NCI-H146 treated with DMSO at 0.1 percent for 48 hours (cell line): ENCODE measurements around the gene IP6K3.
A peak's percentile ranks its signal among the peaks of the same experiment; 100 is the strongest.

Experiments used
- DNase-seq: peaks from one replicate; lab custom pipeline; 2025; ENCODE audit not compliant: unreplicated experiment; lab: John Stamatoyannopoulos, UW

Gene IP6K3

GRCh38 chr6:33724102-33725023 lies 22.3 kb downstream of the IP6K3 start:
- no peak for DNase-seq

- DNase-seq: no peak
These were observed 23.2 kb downstream of the IP6K3 start for GRCh38 chr6:33723371-33724085.

- no peak for DNase-seq
These were observed 24.5 kb downstream of the IP6K3 start for GRCh38 chr6:33722103-33722623.

DNA sequence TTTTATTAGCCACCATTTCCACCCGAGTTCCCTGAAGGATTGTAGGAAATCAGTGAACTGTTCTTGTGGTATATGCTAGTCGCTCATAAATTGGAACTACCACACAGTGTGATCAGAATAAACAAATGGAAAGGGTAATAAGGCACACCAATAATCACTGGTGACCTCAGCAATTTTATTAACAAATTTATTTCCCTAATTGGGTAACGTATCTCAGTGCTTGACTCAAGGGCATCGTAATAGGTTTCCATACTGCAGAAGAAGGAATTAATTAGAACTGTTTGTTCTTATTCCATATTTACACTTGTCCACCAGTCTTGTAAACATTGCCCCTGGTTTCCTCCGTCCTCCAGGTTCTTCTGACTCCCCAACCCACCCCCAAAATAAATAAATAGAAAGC lies 25.2 kb downstream of the IP6K3 start:
- DNase-seq: no peak

DNA sequence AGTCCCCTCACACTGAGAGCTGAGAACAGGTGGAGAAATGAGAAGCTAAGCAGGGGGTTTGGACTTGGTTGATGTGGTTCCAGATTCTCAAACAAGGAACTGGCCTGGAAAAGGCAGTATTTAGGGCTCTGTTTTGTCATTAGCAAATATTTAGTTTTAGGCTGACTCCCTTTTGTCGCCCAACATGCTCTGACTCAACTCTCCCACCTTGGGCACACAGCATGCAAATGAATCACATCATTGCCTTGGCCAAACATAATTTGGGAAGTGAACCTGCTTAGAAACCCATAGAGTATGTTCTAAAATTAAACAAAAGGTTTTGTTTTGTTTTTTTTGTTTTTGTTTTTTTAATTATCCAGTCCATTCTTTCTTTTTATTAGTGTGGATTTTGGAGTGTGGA lies 25.7 kb downstream of the IP6K3 start:
- DNase-seq: peak; percentile 18

DNA sequence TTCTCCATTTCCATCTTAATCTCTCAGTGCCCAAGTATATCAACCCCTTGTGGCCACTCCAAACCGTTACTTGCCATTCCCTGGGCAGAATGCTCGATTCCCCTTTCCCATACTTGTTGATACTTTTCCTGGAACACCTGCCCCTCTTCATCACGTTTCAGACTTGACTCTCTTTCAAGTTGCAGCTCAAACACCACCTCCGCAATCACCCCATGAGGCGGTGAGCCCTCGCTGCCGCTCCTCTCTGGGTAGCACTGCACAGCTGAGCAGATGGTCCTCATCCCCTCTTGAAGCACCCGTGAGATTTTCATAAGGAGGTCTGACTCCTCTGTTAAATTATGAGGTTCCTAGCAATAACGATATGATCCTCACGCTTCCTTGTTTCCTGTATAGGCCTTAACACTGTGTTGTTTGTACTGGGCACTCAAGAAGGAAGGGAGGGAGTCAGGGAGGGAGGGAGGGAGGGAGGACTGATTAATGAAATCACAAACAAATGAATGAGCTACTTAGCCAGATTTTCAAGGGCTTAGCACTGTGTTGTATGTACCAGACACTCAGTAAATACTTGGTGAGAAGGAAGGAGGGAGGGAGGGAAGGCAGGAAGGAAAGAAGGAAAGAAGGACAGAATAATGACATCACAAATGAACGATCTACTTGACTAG lies 27.2 kb downstream of the IP6K3 start:
- DNase-seq: no peak

DNA sequence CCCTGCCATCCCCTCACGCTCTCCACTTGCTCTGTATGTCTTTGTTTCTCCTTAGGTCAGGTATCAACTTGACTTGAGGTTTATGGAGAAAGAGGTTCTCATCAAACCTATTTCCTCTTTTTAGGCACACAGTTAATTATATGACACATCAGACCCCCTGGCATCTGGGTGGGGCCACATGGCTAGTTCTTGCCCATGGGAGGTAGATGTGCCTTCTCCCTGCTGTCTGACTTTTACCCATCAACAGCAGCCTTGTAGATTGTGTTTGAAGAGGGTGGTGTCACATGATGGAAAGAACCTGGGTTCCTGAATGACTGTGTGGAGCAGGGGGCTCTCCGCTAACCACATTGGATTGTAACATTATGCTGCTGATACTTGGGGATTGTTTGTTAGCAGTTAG lies 28.0 kb downstream of the IP6K3 start:
- no peak for DNase-seq

GRCh38 chr6:33717934-33718455 lies 28.7 kb downstream of the IP6K3 start:
- DNase-seq: no peak

DNA sequence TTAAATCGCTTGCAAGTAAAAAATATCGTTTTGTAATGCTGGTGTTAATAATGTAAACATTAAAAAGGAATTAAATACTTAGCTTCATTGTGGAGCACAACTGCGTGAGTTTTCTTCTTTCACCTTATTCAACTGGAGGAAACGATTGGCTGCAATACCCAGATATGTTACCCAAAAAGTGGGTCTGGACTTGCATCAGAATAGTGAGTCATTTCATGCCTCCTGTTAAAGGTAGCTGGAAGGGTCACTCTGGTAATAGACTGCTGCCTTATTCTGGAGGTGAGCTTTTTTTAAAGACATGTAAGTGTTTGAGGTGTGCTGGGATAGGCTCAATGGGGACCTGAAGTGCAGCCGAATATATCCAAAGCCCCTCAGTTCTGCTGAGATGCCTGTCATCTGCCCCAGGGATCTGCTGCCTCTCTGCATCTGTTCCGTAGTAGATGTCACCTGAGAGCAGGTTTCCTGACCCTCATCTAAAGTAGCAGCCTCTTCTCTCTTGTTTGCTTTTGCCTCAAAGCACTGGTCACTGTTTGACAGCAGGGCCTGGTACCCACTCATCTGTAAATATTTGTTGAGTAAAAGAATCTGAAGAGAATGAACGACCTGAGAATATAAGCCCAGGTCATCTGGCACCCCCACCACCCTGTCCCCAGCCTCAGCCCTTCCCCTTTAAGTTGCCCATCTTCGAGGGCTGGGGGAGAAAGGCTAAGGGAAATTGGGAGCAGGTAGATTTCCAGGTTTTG lies 29.6 kb downstream of the IP6K3 start:
- peak; percentile 59 for DNase-seq

GRCh38 chr6:33716379-33716778 lies 30.3 kb downstream of the IP6K3 start:
- peak; percentile 57 for DNase-seq

DNA sequence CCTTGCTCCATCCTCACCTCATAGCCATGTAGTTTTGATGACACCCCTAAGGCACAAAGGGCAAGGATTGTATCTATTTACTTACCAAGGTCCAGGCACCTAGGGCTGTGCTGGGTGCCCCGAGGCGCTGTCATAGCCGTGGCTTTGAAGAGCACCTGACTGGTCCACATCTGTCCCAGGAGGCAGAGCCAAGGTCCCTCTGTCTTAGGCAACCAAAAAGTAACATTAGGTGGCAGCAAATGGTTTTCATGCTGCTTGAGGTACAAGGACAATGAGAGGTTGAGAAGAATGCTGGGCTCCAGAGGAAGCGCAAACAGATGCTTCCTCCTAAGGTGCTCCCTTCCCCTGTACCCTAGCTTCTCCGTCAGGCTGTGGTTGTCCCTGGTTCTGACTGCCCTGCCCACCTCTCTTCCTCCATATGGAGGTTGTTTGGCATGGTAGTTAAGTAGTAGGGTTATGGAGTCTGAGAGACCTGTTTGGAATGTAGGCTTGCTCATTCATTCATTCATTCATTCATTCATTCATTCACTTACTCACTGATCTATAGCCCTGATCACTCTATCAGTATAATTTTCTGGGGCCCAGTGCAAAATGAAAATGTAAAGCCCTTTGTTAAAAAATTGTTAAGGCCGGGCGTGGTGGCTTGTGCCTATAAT lies 32.2 kb downstream of the IP6K3 start:
- no peak for DNase-seq

DNA sequence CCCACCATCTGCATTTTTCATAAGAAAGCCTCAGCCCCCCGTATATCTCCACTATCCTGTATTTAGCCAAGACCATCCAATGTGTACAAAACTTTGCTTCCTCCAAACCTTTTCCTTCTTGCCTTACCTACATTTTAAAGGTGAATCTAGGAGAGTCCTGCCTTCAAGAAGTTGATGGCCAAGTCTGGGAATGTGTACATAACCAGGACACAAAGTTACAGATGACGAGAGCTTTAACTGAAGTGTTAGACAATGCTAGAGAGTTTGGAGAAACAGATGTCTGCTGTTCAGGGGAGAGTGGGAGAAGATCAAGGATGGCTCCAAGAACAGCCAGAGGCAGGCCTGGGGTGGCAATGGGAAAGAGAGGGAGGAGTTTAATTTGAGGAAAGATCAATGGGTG lies 32.9 kb downstream of the IP6K3 start:
- DNase-seq: no peak

DNA sequence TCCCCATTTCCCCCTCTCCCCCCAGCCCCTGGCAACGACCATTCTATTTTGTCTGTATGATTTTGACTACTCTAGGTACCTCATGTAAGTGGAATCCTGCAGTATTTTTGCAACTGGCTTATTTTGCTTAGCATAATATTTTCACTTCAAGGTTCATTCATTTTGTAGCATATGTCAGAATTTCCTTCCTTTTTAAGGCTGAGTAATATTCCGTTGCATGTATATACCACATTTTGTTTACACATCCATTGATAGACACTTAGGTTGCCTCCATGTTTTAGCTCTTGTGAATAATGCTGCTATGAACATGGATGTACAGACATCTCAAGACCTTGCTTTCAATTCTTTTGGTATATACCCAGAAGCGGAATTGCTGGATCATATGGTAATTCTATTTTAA lies 33.8 kb downstream of the IP6K3 start:
- no peak for DNase-seq

DNA sequence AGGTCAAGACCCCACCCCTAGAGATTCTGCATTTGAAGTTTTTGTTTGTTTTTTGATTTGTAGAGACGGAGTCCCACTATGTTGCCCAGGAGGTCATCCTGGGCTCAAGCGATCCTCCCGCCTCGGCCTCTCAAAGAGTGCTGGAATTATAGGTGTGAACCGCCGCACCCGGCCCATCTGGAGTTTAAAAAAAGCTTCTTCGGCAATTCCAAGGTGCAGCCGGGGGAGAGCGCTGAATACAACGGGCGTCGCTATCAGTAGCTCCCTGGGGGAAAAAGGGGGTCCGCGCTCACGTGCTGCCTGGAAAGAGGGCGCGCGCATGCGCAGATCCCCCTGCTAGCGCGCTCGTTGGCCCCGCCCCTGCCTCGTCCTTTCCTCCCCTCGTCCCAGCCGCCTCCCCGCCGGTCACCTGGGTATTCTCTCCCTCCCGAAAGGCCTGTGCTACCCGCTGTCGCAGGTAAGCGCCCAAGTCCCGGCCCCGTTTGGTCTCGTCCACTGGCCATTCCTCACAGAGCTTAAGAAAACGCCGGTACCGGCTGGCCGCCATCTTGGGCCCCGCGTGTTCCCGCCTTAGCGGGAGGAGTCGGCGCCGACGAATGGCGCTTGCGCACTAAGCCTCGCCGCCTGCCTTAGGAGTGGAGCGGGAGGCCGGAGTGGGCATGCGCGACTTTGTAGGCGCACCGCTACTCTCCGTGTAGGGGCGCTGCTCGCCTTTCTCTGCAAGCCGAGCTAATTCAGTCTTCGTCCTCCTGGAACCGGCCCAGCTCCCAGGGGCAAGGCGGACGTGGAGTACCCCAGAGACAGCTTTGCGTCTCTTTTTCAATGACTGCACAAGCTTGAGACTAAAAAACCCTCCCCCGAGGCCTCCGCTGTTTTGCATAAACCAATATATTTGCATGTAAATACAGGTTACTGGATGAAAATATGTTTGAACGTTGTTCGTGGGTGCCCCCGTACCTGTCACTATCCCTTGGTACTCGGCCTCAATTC lies 35.3 kb downstream of the IP6K3 start, which contains the start of gene UQCC2:
Gene UQCC2 (minus strand): TSS at position 561 of the 990 bp plus-strand sequence. CDS start 14 bp downstream, at position 547.
- DNase-seq: peak; percentile 91

DNA sequence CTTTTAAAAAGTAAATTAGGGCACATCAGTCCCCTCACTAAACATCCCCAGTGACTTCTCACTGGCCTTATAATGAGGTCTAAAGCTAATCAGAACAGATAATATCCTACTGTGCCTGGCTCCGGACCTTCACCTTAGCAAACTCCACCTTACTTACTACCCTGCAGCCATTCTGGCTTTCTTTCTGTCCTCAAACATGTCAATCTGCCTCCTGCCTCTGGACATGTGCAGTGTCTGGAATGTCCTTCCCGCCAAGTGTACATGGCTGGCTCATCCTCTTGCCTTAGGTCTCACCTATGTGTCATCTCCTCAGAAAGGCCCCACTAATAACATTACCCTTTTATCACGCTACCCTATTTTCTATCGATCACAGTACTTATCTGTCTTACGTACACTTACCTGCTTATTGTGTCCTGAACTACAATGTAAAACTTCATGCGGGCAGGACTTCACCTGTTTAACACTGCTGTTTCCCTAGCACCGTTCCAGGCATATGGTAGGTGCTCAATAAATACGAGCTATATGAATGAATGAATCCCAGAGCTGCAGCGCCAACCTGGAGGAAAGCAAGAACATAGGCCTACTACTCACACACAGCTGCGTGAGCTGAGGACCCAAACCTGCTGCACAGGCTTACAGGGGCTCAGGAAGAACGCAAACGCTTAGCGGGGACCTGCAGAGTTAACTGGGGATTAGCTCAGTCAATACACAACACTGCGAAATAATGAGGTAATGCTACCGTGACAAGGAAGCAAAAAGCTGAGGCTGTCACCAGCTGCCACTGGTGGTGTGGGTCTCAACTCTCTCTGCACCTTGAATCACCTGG lies 36.2 kb downstream of the IP6K3 start:
- no peak for DNase-seq

DNA sequence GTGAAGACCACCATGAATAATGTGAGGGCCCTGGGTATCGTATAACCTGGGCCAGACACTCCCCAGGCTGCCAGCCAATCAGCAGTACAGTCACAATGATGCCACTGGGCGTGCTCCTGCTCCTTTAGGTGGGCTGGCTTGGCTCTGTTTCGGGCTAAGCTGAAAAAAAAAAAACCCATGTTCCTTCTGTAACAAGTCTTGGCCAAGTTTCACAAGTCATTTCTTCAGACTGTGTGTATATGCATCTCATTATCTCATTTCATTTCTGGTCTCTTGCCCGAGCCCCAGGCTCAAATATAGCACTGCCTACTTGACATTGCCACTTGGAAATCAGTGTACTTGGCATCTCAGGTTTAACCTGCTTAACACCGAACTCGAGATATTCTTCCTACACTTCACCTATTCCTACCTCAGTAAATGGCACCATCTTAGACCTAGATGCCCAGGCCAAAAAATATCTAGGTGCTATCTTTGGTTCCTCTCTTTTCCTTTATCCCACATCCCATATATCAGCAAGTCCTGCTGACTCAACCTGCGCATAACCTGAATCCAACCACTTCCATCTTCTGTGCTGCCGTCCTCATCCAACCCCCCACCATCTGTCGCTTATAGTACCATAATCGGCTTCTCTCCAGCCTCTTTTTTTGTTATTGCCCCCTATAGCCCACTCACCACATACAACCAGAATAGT lies 37.0 kb downstream of the IP6K3 start:
- no peak for DNase-seq

DNA sequence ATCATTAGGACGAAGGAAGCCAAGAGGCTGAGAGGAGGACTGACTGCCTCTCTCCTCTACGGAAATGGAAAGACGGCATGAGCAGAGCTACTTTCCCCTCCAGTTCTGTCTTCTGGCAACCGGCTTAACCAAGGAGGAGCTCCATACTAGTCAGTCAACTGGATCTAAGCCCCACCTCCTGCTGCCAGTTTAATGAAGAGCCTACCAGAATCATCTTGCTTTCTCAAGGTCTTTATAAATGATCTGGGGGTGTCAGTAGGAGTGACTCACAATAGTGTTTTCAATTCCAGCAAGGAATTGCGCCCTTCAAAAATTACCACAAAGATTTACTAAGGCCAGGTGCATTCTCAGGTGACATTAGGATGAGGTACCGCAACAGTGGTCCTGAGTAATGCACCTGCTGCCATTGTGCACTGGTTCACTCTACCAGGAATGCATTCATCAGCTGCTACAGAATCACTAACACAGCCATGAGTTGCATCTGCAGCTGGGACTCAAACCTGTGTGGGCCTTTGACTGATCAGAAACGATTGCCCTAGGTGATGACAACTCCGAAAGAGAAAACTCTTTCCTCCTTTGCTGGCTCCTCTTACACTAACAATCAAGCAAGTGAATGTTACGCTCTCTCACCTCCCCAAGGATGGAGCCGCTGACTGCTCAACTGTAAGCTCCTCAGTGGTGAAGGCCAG lies 38.0 kb downstream of the IP6K3 start:
- DNase-seq: no peak
